Neuronal stem cell (in vitro differentiated cells): ENCODE measurements around the gene PTPRM.

Source experiments
- DNase-seq: peaks from one replicate; pipeline ENCODE4 v3.0.0-alpha.2; 2013; ENCODE audit warnings: low spot score
- H2AFZ ChIP-seq: one replicate; pipeline ENCODE4 v1.6.1; 2013; ENCODE audit warnings: mild to moderate bottlenecking, low read length, inconsistent platforms
- H2AK5ac ChIP-seq: 2 replicates; pipeline ENCODE4 v1.6.1; 2013; ENCODE audit warnings: low read depth, mild to moderate bottlenecking, inconsistent platforms, low read length, moderate library complexity, mixed read lengths
- H2BK120ac ChIP-seq: 2 replicates; pipeline ENCODE4 v1.6.1; 2013; ENCODE audit warnings: low read depth, mild to moderate bottlenecking, inconsistent platforms, low read length, moderate library complexity, mixed read lengths
- H2BK12ac ChIP-seq: one replicate; pipeline ENCODE4 v1.6.1; 2013; ENCODE audit warnings: low read length, inconsistent platforms
- H2BK15ac ChIP-seq: 2 replicates; pipeline ENCODE4 v1.6.1; 2013; ENCODE audit warnings: mild to moderate bottlenecking, low read length, inconsistent platforms, mixed read lengths
- H2BK5ac ChIP-seq: one replicate; pipeline ENCODE4 v1.6.1; 2013; ENCODE audit warnings: inconsistent platforms, mild to moderate bottlenecking, low read length, moderate library complexity
- H3K14ac ChIP-seq: one replicate; pipeline ENCODE4 v1.6.1; 2013; ENCODE audit warnings: low read length, inconsistent platforms
- H3K18ac ChIP-seq: 2 replicates; pipeline ENCODE4 v1.6.1; 2013; ENCODE audit warnings: low read length, inconsistent platforms
- H3K23ac ChIP-seq: 2 replicates; pipeline ENCODE4 v1.6.1; 2013; ENCODE audit warnings: low read depth, mild to moderate bottlenecking, mixed read lengths, low read length, inconsistent platforms; ENCODE audit not compliant: poor library complexity
- H3K27ac ChIP-seq: replicated peaks from 3 replicates; pipeline ENCODE4 v1.5.1; 2013; ENCODE audit warnings: low read length, inconsistent platforms
- H3K27me3 ChIP-seq, 3 experiments: 2 replicates each; pipeline ENCODE4 v1.6.1; 2013; ENCODE audit warnings: low read length in 3 of 3, mild to moderate bottlenecking in 2 of 3, inconsistent platforms in 1 of 3, low read depth in 1 of 3, mixed read lengths in 1 of 3, moderate library complexity in 1 of 3; ENCODE audit not compliant: control insufficient read depth in 3 of 3, insufficient read depth in 3 of 3
- H3K36me3 ChIP-seq, 2 donors: replicated peaks in 1 of 2; 2 replicates each; pipeline ENCODE4 v1.6.1; 2013; ENCODE audit warnings: low read length in 2 of 2; ENCODE audit not compliant: control insufficient read depth in 2 of 2, insufficient read depth in 2 of 2
- H3K4ac ChIP-seq: 2 replicates; pipeline ENCODE4 v1.6.1; 2013; ENCODE audit warnings: inconsistent platforms, mild to moderate bottlenecking, low read length, moderate library complexity
- H3K4me1 ChIP-seq, 2 donors: 1 replicate in 1 of 2; 2 replicates in 1 of 2; pipeline ENCODE4 v1.6.1; 2013; ENCODE audit warnings: low read length in 2 of 2, low read depth in 1 of 2; ENCODE audit not compliant: control insufficient read depth in 2 of 2, insufficient read depth in 1 of 2
- H3K4me2 ChIP-seq: one replicate; pipeline ENCODE4 v1.6.1; 2013; ENCODE audit warnings: mild to moderate bottlenecking, low read length, inconsistent platforms; ENCODE audit not compliant: insufficient read depth, poor library complexity, severe bottlenecking
- H3K4me3 ChIP-seq, 2 donors: 2 replicates each; pipeline ENCODE4 v1.5.1; 2013; ENCODE audit warnings: low read length in 2 of 2, mild to moderate bottlenecking in 2 of 2, inconsistent platforms in 1 of 2, moderate library complexity in 1 of 2
- H3K79me1 ChIP-seq: one replicate; pipeline ENCODE4 v1.6.1; 2013; ENCODE audit warnings: low read depth, mild to moderate bottlenecking, inconsistent platforms, low read length, moderate library complexity
- H3K9ac ChIP-seq: one replicate; pipeline ENCODE4 v1.6.1; 2013; ENCODE audit warnings: mild to moderate bottlenecking, low read depth, low read length, inconsistent platforms; ENCODE audit not compliant: poor library complexity
- H3K9me3 ChIP-seq, 2 donors: replicated peaks in 1 of 2; 2 replicates each; pipeline versions ENCODE3 to v1.6.1; 2013; ENCODE audit warnings: low read length in 2 of 2, mild to moderate bottlenecking in 2 of 2, inconsistent platforms in 1 of 2, low read depth in 1 of 2, mixed read lengths in 1 of 2, moderate library complexity in 1 of 2; ENCODE audit not compliant: control insufficient read depth in 2 of 2, insufficient read depth in 1 of 2
- H4K8ac ChIP-seq: one replicate; pipeline ENCODE4 v1.6.1; 2013; ENCODE audit warnings: low read depth, mild to moderate bottlenecking, inconsistent platforms, low read length, moderate library complexity
- H4K91ac ChIP-seq: one replicate; pipeline ENCODE4 v1.6.1; 2013; ENCODE audit warnings: low read length, low read depth, mild to moderate bottlenecking, inconsistent platforms; ENCODE audit not compliant: poor library complexity
- WGBS, 2 donors: extraction: QIAGEN DNeasy Blood & Tissue Kit; methylation state at CpG; one replicate each; pipeline ENCODE4 v1.1.7; 2013; ENCODE audit warnings: missing lambda C conversion rate in 2 of 2, mixed read lengths in 1 of 2; ENCODE audit not compliant: insufficient read length in 2 of 2, insufficient replicate concordance in 1 of 2; ENCODE audit errors: extremely low coverage in 2 of 2; 5-methylcytosine and 5-hydroxymethylcytosine counted together

PTPRM gene

DNA sequence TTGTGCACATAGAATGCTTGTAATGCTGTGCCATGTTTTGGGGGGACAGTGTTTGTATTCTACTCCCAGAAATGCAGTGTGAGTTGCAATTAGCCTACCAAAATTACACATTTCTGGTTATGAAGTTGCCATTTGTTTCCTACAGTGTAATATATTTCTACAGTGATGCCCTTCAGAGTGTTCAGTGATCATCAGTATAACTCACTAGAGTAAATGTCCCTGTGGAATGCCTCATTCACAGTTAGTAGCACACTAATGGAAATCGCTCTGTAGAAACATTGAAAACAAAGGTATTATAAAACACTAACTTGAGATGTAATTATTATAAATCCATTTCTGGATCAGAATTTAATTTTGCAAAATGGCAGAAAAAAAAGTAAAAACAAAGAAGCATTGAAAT lies 498.7 kb downstream of the PTPRM start:
- H3K27ac ChIP-seq, result no peak overlapping the region

DNA sequence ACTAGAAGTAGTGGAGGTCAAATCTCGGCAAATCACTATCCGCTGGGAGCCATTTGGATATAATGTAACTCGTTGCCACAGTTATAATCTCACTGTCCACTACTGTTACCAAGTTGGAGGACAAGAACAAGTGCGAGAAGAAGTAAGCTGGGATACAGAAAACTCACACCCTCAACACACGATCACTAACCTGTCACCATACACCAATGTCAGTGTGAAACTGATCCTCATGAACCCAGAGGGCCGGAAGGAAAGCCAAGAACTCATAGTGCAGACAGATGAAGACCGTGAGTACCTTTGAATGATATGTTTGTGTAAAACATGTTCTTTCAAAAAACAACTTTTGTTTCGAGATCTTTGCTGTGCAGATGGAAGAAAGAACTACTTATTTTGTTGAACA lies 502.6 kb downstream of the PTPRM start:
- Histone ChIP-seq H2AK5ac (no peak overlapping the region), H3K4me1 (peaks cover 0 to 9% of the 10 kb centered on the region in 2 donors), H3K9me3 (peaks cover 0 to 4% of the 10 kb centered on the region in 2 donors), H3K4me2 (no peak overlapping the region), H2AFZ (no peak overlapping the region), H3K4ac (no peak overlapping the region), H2BK5ac (no peak overlapping the region), H3K14ac (no peak overlapping the region), H3K27ac (no peak overlapping the region), H2BK12ac (no peak overlapping the region), H3K23ac (no peak overlapping the region), H3K4me3 (peak overlapping the region in 1 of 2 donors; percentile 60), H2BK15ac (no peak overlapping the region), H3K27me3 (no peaks in the 10 kb centered on the region), H3K9ac (no peak overlapping the region), H2BK120ac (no peak overlapping the region), H4K8ac (no peak overlapping the region), H3K36me3 (no peaks in the 10 kb centered on the region), H3K18ac (no peak overlapping the region), H3K79me1 (no peaks in the 10 kb centered on the region), H4K91ac (no peak overlapping the region)
- WGBS, 2 donors, result no CpG with 5 or more reads among the region's 8 CpGs
- no peak for DNase-seq

More for the DNA sequence above, 498.7 kb downstream of the PTPRM start:
- H2BK12ac ChIP-seq, result no peak overlapping the region
- H3K14ac ChIP-seq, result no peak overlapping the region
- H2BK120ac ChIP-seq, result no peak overlapping the region
- no peaks in the 10 kb centered on the region for H3K79me1 ChIP-seq
- H2BK5ac ChIP-seq, result no peak overlapping the region
- no peaks in the 10 kb centered on the region for H3K27me3 ChIP-seq
- peaks cover 0 to 9% of the 10 kb centered on the region in 2 donors for H3K4me1 ChIP-seq
- WGBS, 2 donors, result no CpG with 5 or more reads among the region's 1 CpG
- peaks cover 0 to 4% of the 10 kb centered on the region in 2 donors for H3K9me3 ChIP-seq
- H3K23ac ChIP-seq, result no peak overlapping the region
- no peak overlapping the region for H3K18ac ChIP-seq
- no peak overlapping the region for H3K4ac ChIP-seq
- no peak for DNase-seq
- no peak overlapping the region for H4K8ac ChIP-seq
- H3K9ac ChIP-seq, result no peak overlapping the region
- no peak overlapping the region for H2AK5ac ChIP-seq
- no peak overlapping the region for H3K4me3 ChIP-seq
- H2BK15ac ChIP-seq, result no peak overlapping the region
- no peaks in the 10 kb centered on the region for H3K36me3 ChIP-seq
- H2AFZ ChIP-seq, result no peak overlapping the region
- no peak overlapping the region for H3K4me2 ChIP-seq
- H4K91ac ChIP-seq, result no peak overlapping the region

DNA sequence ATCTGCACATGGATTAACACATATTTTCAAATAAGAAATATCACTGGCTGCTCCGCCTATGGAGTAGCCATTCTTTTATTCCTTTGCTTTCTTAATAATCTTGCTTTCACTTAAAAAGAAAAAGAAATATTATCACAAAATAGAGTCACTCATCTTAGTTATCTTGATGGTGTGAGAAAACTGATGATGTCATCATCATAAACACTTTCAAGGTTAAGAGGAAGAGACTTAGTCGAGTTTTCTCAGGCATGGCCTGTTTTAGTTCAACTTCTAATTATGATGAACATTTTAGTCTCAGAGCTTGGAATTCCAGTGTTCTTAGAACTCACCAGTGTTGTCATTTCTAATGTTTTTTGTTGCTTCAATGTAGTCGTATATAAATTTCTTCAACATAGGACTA lies 506.1 kb downstream of the PTPRM start:
- Histone ChIP-seq H3K18ac (no peak overlapping the region), H3K14ac (no peak overlapping the region), H2BK12ac (no peak overlapping the region), H3K23ac (no peak overlapping the region), H3K27me3 (no peaks in the 10 kb centered on the region), H2AK5ac (no peak overlapping the region), H3K27ac (no peak overlapping the region), H3K4me2 (no peak overlapping the region), H4K8ac (no peak overlapping the region), H3K9ac (no peak overlapping the region), H3K36me3 (no peaks in the 10 kb centered on the region), H3K4me1 (no peaks in the 10 kb centered on the region), H2BK15ac (no peak overlapping the region), H4K91ac (no peak overlapping the region), H3K4ac (no peak overlapping the region), H2BK120ac (no peak overlapping the region), H2BK5ac (no peak overlapping the region), H3K79me1 (no peaks in the 10 kb centered on the region), H3K9me3 (peaks cover 0 to 4% of the 10 kb centered on the region in 2 donors), H2AFZ (no peak overlapping the region), H3K4me3 (no peak overlapping the region)
- no peak for DNase-seq
- WGBS, 2 donors, result no CpG with 5 or more reads among the region's 3 CpGs

DNA sequence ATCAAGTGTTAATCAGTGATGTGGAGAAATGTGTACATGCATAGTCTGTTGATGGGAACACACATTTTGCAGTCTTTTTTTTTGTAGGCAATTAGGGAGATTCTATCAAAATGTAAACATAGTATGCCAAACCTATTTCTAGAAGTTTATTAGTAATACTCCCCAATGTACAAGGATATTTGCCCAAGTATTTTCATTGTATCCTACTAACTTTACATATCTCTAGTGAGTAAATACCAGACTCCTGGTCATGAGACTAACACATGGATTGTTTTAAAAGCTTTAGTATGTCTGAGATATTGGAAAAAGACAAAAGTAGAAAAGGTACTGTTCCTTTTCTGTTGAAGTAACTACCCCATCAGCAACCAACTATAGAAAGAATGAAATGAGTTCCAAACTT lies 513.0 kb downstream of the PTPRM start:
- H2BK12ac ChIP-seq, result no peak overlapping the region
- H2BK120ac ChIP-seq, result no peak overlapping the region
- H3K9ac ChIP-seq, result no peak overlapping the region
- H2BK15ac ChIP-seq, result no peak overlapping the region
- H4K91ac ChIP-seq, result no peak overlapping the region
- no peak overlapping the region for H2AK5ac ChIP-seq
- no peak overlapping the region for H2BK5ac ChIP-seq
- H3K27me3 ChIP-seq, result no peaks in the 10 kb centered on the region
- DNase-seq, result no peak
- no peak overlapping the region for H3K14ac ChIP-seq
- H3K18ac ChIP-seq, result no peak overlapping the region
- no peak overlapping the region for H3K4ac ChIP-seq
- H3K4me2 ChIP-seq, result no peak overlapping the region
- no peaks in the 10 kb centered on the region for H3K36me3 ChIP-seq
- H3K79me1 ChIP-seq, result no peaks in the 10 kb centered on the region
- no peak overlapping the region for H4K8ac ChIP-seq
- H3K27ac ChIP-seq, result no peak overlapping the region
- H2AFZ ChIP-seq, result no peak overlapping the region
- H3K4me1 ChIP-seq, result peaks cover 0 to 3% of the 10 kb centered on the region in 2 donors
- no peak overlapping the region for H3K23ac ChIP-seq
- no peak overlapping the region for H3K4me3 ChIP-seq
- H3K9me3 ChIP-seq, result no peaks in the 10 kb centered on the region
